Testis (tissue), 2 donors: ENCODE results near the gene TRIM16.
"Not testable (repeated sequence)": the region's sequence is repeated elsewhere in the genome, so short reads cannot be mapped to it uniquely, and the experiment has no call there.

ENCODE experiments used
- CTCF ChIP-seq, 3 experiments: fragments of 450-650 bp in 2 of 3; fragments of 200-600 bp in 1 of 3; sonication (generic) in 1 of 3; IDR thresholded peaks; one replicate each; pipeline ENCODE4 v1.5.1; 2016 to 2019; ENCODE audit warnings: antibody characterized with exemption in 3 of 3, mild to moderate bottlenecking in 2 of 3, moderate library complexity in 1 of 3
- POLR2A ChIP-seq: fragments of 450-650 bp; IDR thresholded peaks from one replicate; pipeline ENCODE4 v1.6.1; 2017; ENCODE audit warnings: antibody characterized with exemption, mild to moderate bottlenecking, moderate library complexity

GRCh38 chr17:15698967-15699366 lies 14.9 kb upstream of the TRIM16 start:
- TF ChIP-seq POLR2A; CTCF (IDR thresholded peaks at IDR 0.05): not testable (repeated sequence)
